GM06990 (cell line): ENCODE results near the gene COA5.
A peak's percentile ranks its signal among the peaks of the same experiment; 100 is the strongest.

ENCODE experiments used
- DNase-seq: peaks from one replicate; pipeline ENCODE4 v3.0.0-alpha.2; 2011; ENCODE audit not compliant: insufficient read length; ENCODE audit errors: extremely low read depth
- H3K27me3 ChIP-seq: replicated peaks from 2 replicates; pipeline ENCODE4 v1.6.0; 2011; ENCODE audit warnings: low read length; ENCODE audit not compliant: control insufficient read depth, insufficient read depth
- H3K36me3 ChIP-seq: 2 replicates; pipeline ENCODE4 v1.5.1; 2011; ENCODE audit warnings: low read length; ENCODE audit not compliant: control insufficient read depth, insufficient read depth
- H3K4me3 ChIP-seq: replicated peaks from 2 replicates; pipeline ENCODE4 v1.5.1; 2011; ENCODE audit warnings: low read depth, mild to moderate bottlenecking, control low read depth, low read length
- TF ChIP-seq, protein P1 (sequence below): IDR thresholded peaks from 2 replicates; pipeline ENCODE4 v1.5.1; 2011; ENCODE audit warnings: low read length, control low read depth, mild to moderate bottlenecking, inconsistent platforms; ENCODE audit not compliant: insufficient read depth, poor library complexity, severe bottlenecking

The COA5 gene

DNA sequence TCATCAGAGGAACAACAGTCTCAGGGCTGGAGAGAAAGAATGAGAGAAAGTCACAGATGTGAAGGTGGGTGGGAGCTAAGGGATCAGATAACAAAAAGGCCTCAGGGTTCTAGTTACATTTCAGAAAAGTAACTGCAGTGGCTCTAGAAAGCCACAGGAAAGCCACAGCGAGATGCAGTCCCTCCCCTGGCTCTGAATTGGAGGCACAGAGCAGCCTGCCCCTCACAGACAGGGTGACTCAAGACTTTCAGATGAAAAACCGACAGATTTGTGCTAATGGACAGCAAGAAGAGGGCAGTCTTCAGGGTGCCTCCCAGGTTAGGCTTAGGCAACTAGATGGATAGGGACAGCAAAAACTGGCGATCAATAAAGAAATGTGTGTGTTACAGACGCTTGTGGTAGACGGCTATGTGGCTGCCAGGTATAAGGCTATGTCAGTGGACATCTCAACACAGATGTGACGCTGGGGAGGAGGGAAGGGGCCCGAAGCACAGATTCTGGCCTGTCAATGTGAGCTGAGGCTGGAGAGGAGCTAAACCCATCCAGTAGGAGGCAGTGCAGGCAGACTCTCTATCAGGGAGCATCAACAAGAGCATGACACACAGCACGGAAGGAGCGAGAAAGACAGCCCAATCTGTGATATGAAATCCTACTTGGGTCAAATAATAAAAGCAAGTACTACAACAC is 26.2 kb upstream of the COA5 start:
- TF ChIP-seq, protein P1, sequence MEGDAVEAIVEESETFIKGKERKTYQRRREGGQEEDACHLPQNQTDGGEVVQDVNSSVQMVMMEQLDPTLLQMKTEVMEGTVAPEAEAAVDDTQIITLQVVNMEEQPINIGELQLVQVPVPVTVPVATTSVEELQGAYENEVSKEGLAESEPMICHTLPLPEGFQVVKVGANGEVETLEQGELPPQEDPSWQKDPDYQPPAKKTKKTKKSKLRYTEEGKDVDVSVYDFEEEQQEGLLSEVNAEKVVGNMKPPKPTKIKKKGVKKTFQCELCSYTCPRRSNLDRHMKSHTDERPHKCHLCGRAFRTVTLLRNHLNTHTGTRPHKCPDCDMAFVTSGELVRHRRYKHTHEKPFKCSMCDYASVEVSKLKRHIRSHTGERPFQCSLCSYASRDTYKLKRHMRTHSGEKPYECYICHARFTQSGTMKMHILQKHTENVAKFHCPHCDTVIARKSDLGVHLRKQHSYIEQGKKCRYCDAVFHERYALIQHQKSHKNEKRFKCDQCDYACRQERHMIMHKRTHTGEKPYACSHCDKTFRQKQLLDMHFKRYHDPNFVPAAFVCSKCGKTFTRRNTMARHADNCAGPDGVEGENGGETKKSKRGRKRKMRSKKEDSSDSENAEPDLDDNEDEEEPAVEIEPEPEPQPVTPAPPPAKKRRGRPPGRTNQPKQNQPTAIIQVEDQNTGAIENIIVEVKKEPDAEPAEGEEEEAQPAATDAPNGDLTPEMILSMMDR, result peak; percentile 58
- H3K27me3 ChIP-seq, result no peaks in the 10 kb centered on the region
- DNase-seq, result no peak
- no peaks in the 10 kb centered on the region for H3K36me3 ChIP-seq
- H3K4me3 ChIP-seq, result no peak overlapping the region

DNA sequence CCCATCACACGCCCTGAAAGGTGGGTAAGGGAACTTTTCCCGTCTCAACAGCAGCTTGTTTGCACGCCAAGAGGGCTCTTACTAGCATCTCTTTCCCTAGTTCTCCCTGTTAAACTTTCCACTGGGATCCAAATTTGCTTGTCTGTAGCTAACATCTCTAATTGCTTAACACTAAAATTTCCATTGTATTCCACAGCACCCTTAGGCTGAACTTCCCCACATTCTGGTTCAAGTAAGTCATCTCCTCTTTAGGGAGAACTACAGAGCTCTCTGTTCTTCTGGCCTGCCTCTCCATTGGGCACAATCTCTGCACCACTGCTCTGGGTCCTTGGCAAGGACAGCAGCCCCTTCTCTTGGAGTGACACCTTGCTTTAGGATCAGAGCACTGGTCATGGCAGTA is 24.0 kb upstream of the COA5 start:
- Histone ChIP-seq H3K27me3 (no peaks in the 10 kb centered on the region), H3K36me3 (no peaks in the 10 kb centered on the region), H3K4me3 (no peak overlapping the region)
- DNase-seq, result no peak
- TF ChIP-seq, protein P1, result no peak

GRCh38 chr2:98623657-98624056 is 15.3 kb upstream of the COA5 start:
- Histone ChIP-seq H3K27me3 (no peaks in the 10 kb centered on the region), H3K36me3 (no peaks in the 10 kb centered on the region; the same call in 1 of the 2 replicates), H3K4me3 (no peak overlapping the region)
- TF ChIP-seq, protein P1, result no peak
- no peak for DNase-seq

- H3K36me3 ChIP-seq, result peaks cover 8% of the 10 kb centered on the region
- TF ChIP-seq, protein P1, result no peak
These were observed 8.8 kb upstream of the COA5 start for GRCh38 chr2:98617149-98617548.

GRCh38 chr2:98615481-98615880 is 7.2 kb upstream of the COA5 start:
- Histone ChIP-seq H3K27me3 (no peaks in the 10 kb centered on the region), H3K36me3 (peaks cover 10% of the 10 kb centered on the region), H3K4me3 (no peak overlapping the region)
- no peak for DNase-seq
- TF ChIP-seq, protein P1, result no peak

More at GRCh38 chr2:98617149-98617548, 8.8 kb upstream of the COA5 start:
- no peak overlapping the region for H3K4me3 ChIP-seq
- H3K27me3 ChIP-seq, result no peaks in the 10 kb centered on the region
- no peak for DNase-seq
